Activated naive CD4-positive, alpha-beta T cell treated with anti-CD3 and anti-CD28 coated beads, Interleukin-2, amount 10 ng/mL, durations not matched to agents 5 hours and 36 hours (primary cell): Measurements from ENCODE around the gene NLRP5. TPM values are rescaled to one million over a fixed set of nuclear protein-coding genes. Genes with fewer than 3 reads are reported as not detected.

Experiments used
- total RNA-seq, 2 experiments: library from RNA; stranded (reverse); gene quantifications; one replicate each; pipeline ENCODE4 v1.2.3, GENCODE V29; 2021

NLRP5 gene
- not detected for total RNA-seq

GRCh38 chr19:55986487-55986886 is at the start of gene NLRP5:
Gene NLRP5 (plus strand): TSS chr19:55986775.

GRCh38 chr19:55947532-55947931 is 39.0 kb upstream of the NLRP5 start, which contains the start of gene NLRP8:
Gene NLRP8 (plus strand): TSS chr19:55947832.

Other genes starting within 250 kb of the NLRP5 start
- not detected for gene NLRP9, start 248.4 kb upstream of the NLRP5 start, total RNA-seq
- gene RFPL4A, start 227.7 kb upstream of the NLRP5 start, total RNA-seq = not detected
- not detected for gene RFPL4AL1, start 217.7 kb upstream of the NLRP5 start, total RNA-seq
- not detected for gene NLRP11, start 154.8 kb upstream of the NLRP5 start, total RNA-seq
- not detected for gene NLRP4, start 150.2 kb upstream of the NLRP5 start, total RNA-seq
- gene NLRP13, start 54.4 kb upstream of the NLRP5 start, total RNA-seq = not detected
- gene NLRP8, start 38.9 kb upstream of the NLRP5 start, total RNA-seq = not detected
- gene ZNF787, start 134.5 kb downstream of the NLRP5 start, total RNA-seq = 10 to 100 TPM; 33.3 to 33.5 TPM
- 10 to 100 TPM; 34.1 to 35.5 TPM for gene ZNF444, start 154.5 kb downstream of the NLRP5 start, total RNA-seq
- not detected for gene GALP, start 189.2 kb downstream of the NLRP5 start, total RNA-seq
- not detected for gene ZSCAN5B, start 211.0 kb downstream of the NLRP5 start, total RNA-seq
- gene ZSCAN5C, start 215.5 kb downstream of the NLRP5 start, total RNA-seq = not detected